Ecto neural progenitor cell (in vitro differentiated cells): Measurements from ENCODE around the gene ALDH1B1.
"Not testable (repeated sequence)": the region's sequence is repeated elsewhere in the genome, so short reads cannot be mapped to it uniquely, and the experiment has no call there.

ENCODE experiments used
- DNase-seq: peaks from one replicate; pipeline ENCODE4 v3.0.0-alpha.2; 2018; ENCODE audit warnings: low spot score

The ALDH1B1 gene

DNA sequence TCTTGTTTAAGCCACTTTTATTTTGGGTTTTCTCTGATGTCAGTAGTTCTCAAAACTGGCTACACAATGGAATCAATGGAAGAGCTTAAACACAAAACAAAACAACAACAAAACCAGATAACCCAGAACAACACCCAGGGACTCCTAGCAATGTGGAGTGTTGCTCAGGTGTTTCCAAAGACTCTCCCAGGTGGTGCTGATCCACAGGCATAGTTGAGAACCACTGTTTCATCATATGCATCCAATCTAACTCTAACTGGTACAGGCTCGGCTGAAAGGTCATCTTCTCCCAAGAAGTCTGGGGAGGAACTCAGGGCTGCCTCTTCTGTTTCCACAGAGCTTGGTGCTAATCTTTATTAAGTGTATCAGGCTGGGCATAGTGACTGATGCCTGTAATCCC lies 5.4 kb upstream of the ALDH1B1 start:
- no peak for DNase-seq

- no peak for DNase-seq
These were observed 4.8 kb upstream of the ALDH1B1 start for GRCh38 chr9:38387751-38388150.

GRCh38 chr9:38388283-38389223 lies 3.9 kb upstream of the ALDH1B1 start:
- no peak for DNase-seq

- DNase-seq, result no peak
These were observed 3.2 kb upstream of the ALDH1B1 start for GRCh38 chr9:38389313-38389712.

- no peak for DNase-seq
These were observed 2.1 kb upstream of the ALDH1B1 start for GRCh38 chr9:38390442-38390841.

- no peak for DNase-seq
These were observed 1.7 kb upstream of the ALDH1B1 start for GRCh38 chr9:38390851-38391250.

- DNase-seq, result no peak
These were observed 1.0 kb upstream of the ALDH1B1 start for GRCh38 chr9:38391278-38392118.

DNA sequence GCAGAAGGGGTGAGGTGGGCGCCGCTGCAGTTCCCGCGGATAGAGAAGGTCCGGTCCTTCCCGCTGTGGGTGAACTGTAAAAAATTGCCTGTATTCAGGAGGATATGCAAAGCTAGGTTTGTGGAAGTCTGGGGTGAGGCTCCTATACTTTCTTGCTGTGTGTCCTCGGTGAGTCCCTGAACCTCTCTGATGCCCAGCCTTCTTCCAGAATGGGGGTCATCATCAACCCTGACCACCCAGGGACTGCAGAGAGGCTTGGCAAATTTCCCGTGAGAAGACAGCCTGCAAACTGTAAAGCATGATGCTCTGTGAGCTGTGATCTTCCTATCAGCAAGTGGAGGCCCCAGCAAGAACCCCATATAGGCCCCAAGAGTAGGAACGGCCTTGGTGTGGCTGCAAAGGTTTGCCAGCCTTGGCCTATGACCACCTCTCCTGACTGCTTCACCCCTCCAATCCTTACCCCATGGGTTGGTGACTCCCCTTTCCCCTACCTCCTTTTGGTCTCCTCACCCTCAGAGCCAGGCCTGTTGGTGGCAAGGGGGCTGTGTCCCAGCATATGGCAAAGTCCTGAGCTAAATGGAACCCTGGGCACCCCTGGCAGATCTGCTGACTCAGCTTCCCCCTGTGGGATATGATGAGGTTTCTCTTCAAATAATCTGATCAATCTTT lies 760 bp downstream of the ALDH1B1 start:
- DNase-seq, result no peak

DNA sequence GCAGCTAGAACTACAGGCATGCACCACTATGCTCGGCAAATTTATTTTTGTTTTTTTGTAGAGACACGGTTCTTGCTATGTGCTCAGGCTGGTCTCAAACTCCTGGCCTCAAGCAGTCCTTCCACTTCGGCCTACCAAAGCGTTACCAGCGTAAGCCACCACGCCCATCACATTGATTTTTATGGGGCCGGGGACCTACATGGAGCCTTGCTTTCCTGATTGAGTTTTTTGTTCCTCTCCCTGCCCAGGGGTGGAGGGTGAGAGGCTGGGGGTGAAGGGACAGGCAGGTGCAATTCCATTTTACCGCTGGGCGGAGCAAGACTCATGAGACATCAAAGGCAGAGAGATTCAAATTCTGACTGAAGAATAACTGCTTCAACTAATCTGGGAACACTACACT lies 1.9 kb downstream of the ALDH1B1 start:
- no peak for DNase-seq

DNA sequence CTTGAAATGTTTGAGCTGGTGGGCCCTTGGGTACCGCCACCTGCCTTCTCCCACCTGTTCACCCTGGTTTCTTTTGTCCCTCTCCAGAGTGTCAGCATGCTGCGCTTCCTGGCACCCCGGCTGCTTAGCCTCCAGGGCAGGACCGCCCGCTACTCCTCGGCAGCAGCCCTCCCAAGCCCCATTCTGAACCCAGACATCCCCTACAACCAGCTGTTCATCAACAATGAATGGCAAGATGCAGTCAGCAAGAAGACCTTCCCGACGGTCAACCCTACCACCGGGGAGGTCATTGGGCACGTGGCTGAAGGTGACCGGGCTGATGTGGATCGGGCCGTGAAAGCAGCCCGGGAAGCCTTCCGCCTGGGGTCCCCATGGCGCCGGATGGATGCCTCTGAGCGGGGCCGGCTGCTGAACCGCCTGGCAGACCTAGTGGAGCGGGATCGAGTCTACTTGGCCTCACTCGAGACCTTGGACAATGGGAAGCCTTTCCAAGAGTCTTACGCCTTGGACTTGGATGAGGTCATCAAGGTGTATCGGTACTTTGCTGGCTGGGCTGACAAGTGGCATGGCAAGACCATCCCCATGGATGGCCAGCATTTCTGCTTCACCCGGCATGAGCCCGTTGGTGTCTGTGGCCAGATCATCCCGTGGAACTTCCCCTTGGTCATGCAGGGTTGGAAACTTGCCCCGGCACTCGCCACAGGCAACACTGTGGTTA lies 3.3 kb downstream of the ALDH1B1 start:
- DNase-seq, result no peak

GRCh38 chr9:38396371-38396671 lies 3.8 kb downstream of the ALDH1B1 start:
- no peak for DNase-seq

- DNase-seq, result not testable (repeated sequence)
These were observed 6.7 kb downstream of the ALDH1B1 start for GRCh38 chr9:38399191-38399590.

DNA sequence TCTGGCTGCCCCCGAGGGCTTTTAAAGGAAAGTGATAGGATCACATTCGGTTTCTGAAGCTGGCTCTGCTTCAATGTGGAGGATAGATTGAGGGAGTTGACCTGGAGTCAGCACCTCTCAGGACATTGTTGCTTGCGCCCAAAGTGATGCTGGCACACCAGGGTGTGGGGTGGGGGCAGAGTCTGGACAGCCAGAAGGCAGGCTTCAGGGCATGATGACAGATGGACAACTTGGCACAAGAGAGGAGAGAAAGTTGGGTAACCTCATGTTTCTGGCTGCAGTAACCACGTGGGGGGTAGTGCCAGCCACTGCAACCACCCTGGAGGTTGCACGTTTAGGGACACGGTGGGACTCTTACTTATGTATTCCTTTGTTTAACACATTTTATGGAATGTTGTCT lies 9.5 kb downstream of the ALDH1B1 start:
- no peak for DNase-seq

- DNase-seq, result no peak
These were observed 11.8 kb downstream of the ALDH1B1 start for GRCh38 chr9:38404314-38404713.

DNA sequence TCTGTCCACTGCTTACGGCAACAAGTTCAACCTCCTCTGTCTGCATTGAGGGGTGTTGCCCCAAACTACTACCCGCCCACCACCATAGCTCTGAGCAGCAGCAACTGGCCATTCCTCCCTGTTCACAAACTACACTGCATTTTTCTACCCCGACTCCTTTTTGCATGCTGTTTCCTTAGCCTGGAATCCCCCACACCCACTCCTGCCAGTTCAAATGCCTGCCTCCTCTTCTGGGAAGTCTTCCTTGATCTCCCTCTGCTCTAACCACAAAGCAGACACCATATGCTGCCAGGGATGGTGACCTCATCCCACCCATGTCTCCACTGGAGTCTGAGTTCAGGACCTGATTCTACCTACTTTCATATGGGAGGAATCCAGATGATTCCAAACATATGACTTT lies 13.3 kb downstream of the ALDH1B1 start:
- DNase-seq, result no peak

- DNase-seq, result no peak
These were observed 14.1 kb downstream of the ALDH1B1 start for GRCh38 chr9:38406476-38407186.

DNA sequence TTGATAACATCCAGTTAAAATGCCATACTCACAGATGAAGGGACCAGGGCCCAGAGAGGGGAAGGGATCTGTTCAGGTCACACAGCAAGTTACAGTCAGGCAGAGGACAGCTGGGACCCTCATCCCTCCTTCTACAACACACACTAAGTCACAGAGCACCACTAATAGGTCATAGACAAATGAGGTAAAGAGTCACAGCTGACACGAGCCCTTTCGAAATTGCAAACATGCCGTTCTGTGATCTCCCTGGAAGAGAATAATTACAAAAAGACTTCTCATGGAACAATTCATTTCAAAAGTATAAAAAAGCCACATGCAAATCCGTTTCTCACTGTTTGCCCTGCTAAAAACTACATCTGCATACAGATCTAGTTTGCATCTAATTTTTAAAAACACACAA lies 16.2 kb downstream of the ALDH1B1 start:
- no peak for DNase-seq

DNA sequence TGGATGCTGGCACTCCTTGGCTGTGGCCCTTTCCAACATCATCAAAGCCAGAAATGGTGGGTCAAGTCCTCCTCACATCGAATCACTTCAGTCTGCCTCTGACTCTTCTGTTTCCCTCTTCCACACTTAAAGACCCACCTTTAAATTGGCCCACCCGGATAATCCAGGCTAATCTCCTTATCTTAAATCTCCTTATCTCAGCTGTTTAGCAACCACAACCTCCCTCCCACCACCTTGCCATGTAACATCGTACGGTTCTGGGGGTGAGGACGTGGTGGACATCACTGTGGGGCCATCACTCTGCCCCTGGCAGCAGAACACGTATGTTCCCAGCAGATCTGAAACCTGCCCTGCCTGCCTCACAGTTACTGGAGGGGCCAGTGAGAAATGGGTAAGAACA lies 20.2 kb downstream of the ALDH1B1 start:
- DNase-seq, result no peak

- DNase-seq, result no peak
These were observed 20.8 kb downstream of the ALDH1B1 start for GRCh38 chr9:38413283-38413682.

GRCh38 chr9:38414040-38414723 lies 21.7 kb downstream of the ALDH1B1 start:
- DNase-seq, result no peak

DNA sequence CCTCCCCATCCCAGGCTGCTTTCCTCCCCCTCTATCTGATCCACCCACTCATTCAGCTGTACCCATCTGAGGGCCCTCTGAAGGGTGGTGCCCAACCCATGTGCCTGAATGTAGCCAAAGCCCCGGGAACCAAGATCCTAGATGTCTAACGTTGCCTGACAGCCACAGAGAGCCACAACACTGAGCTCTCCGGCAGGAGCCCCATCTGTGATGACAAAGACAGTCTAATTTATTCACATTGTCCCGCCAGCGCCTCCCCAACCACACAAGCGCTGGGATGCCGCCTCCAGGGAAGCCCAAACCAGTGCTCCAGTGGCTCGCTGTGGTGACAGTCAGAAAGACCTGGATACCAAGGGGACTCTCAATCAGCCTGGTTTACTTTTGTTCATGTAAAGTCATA lies 23.4 kb downstream of the ALDH1B1 start:
- no peak for DNase-seq
